HG03159 (cell line): ENCODE measurements around the gene LEO1.
A peak's percentile ranks its signal among the peaks of the same experiment; 100 is the strongest.

Source experiments
- ATAC-seq: cut with Tn5 transposase; IDR thresholded peaks from one replicate; pipeline ENCODE4 v1.9.1; 2021; ENCODE audit warnings: mild to moderate bottlenecking, moderate library complexity; ENCODE audit not compliant: unreplicated experiment

The LEO1 gene

DNA sequence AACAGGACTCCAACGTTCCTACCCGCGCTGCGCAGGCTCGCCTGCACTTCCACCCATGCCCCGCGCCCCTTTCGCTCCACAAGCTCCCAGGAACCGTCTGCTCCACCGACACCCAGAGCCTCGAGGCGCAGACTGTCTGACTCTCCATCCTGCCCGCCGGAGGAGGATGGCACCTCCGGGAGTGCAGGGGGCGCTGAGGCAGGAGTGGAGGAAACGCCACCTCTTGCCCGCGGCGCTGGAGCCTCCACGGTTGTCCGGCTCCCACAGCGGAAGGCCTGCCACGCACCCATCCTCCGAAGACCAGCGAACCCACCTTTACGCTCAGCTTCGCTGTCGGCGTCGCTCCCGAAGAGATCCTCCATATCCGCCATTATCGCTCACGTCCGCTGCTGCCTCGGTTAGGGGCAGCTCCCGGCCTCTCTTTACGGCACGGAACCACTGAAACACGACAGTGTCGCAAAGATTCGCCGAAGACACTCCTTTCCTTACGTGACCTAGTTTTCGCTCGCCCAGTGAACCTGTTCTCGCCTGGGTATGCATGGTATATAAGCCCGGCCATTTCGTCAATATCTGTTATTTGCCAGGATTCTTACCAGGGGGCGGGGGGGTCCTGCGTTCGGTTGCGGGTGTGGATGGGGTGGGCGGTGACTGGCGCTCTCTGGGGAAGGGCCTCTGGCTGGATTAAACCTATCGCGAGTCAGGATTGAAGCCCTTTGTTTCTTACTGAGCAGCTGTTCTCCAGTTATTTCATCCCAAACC lies at the start of gene LEO1:
Gene LEO1, minus strand, starts transcription at position 404 of the 759 bp plus-strand sequence. Its CDS starts 33 bp downstream, at position 371.
- ATAC-seq, result peak; percentile 89

DNA sequence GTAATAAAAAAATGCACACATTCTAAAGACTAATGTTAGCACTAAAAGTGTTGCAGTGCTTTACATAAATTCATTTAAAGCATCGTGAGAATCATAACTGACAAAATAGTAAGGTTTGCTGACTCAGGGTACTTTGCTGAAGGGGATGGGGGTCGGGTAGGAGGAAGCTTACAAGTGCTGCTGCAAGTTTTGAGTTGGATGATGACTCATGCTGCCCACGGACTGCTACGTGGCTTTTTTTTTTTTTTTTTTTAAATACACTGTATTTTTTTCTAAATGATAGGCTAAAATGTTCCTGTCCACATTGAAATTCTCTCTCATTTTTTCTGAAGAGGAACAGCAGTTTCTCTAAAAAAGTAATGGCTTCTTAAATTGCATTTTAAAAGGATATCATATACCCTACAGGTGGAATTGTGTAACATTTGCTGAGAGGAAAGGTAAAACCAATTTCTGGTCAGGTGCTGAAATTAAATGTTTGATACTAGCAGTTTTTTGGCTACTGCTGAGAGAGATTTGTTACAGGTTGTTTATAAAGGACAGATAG lies 49.6 kb upstream of the LEO1 start:
- peak; percentile 26 for ATAC-seq

GRCh38 chr15:52020221-52021085 lies 48.9 kb upstream of the LEO1 start:
- ATAC-seq, result no peak

GRCh38 chr15:52019394-52020220 lies 48.0 kb upstream of the LEO1 start:
- peak; percentile 47 for ATAC-seq

- ATAC-seq, result peak; percentile 69
Measured at GRCh38 chr15:52018693-52019393, 47.3 kb upstream of the LEO1 start, which contains the start of gene MAPK6. TSS of gene MAPK6 (plus strand) at chr15:52019219. CDS start at chr15:52046461, 27,242 bp downstream.

GRCh38 chr15:52018244-52018643 lies 46.7 kb upstream of the LEO1 start:
- ATAC-seq, result no peak

- no peak for ATAC-seq
Measured at GRCh38 chr15:52016316-52016715, 44.7 kb upstream of the LEO1 start.

DNA sequence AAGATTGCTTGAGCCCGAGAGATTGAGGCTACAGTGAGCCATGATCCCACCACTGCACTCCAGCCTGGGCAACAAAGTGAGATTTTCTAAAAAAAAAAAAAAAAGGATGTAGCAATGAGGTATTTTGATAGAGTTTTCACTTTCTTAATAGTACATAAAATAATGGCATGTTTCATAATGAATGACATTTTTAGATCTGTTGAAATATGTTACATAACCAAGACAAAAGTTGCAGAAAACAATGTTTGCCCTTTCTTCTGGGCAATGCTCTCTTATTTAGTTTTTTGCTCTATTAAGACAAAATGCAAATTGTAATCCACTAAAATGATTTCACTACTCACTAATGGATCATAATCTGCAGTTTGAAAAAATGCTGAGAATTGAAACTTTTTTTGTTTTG lies 43.0 kb upstream of the LEO1 start:
- ATAC-seq, result no peak

- ATAC-seq, result peak; percentile 46
Measured at GRCh38 chr15:52013151-52013791, 41.7 kb upstream of the LEO1 start.

DNA sequence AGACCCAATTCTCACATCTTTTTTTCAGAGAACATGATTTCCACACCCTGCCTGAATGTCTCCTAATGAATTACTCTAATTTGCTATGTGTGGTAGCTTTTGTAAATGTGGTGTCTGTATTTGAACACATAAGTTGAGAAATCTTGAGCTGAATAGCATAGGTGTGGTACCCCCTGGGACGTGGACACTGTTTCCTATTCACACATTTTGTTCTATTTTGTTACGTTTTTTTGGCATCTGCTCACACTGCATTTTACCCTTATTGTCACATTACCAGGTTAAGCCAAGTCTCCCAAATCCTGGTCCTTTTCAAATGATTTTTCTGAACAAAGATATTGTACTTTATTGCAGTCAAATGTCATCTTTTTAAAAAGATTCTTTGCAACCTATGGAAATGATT lies 40.6 kb upstream of the LEO1 start:
- no peak for ATAC-seq

DNA sequence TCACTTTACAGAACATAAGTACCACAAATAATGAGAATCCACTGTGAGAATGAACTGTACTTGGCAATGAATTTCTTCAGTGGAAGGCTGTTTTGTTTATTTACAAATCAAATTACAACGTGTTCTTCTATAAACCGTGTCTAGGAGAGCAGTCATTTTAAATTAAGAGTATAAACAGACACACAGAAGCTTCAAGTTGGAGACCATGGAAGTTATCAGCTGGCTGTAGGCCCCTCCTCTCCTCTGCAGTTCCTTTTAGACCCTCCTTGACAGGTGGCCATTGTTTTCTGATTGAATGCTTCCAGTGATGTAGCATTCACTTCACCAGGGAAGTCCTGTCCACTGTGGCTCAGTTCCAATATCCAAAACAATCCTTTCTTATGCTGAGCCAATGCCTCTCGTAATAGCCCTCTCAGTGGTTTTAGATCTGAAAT lies 40.1 kb upstream of the LEO1 start:
- no peak for ATAC-seq

DNA sequence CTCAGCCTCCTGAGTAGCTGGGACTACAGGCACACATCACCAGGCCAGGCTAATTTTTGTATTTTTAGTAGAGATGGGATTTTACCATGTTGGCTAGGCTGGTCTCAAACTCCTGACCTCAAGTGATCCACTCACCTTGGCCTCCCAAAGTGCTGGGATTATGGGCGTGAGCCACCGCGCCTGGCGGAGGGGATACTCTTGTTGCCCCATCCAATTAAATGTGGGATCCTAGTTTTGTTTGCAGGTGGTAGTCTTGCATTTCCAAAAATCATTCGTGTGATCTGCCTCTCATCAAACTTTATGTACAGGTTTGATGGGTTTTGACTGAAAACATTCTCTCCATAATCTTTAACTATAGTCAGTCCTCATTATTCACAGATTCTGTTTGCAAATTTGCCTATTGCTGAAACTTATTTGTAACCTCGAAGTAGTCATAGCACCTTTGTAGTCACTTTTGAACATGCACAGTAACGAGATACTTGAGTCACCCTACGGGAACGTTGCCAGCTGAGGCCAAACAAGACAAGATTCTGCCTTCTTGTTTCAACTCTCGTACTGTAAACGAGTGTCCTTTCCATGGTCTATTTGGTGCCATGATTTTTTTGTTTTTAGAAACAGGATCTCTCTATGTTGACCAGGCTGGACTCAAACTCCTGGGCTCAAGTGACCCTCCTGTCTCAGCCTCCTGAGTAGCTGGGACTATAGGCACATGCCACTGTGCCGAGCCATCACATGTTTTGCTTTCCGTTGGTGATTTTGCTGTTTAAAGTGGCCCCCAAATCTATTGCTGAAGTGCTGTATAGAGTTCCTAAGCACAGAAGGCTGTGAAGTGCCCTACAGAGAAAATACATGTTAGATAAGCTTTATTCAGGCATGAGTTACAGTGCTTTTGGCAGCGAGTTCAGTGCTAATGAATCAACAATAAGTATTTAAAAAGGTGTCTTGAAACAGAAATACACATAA lies 39.3 kb upstream of the LEO1 start:
- ATAC-seq, result no peak

GRCh38 chr15:52008698-52009434 lies 37.3 kb upstream of the LEO1 start:
- no peak for ATAC-seq

DNA sequence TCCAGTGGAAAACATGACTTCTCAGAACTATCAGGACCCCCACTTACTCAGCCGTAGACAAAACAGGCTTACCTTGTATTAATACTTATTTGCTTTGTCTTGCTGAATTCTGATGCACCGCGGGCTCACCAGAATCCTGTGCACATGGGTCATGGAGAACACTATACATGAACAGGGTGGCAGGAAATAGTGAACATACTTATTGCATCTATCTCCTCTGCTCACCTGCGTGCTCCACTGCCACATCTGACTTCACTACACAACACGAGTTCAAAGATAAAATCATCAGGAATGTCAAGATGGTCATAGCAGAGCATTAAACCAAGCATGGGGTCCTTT lies 36.8 kb upstream of the LEO1 start:
- ATAC-seq, result no peak

GRCh38 chr15:52006702-52007340 lies 35.2 kb upstream of the LEO1 start:
- ATAC-seq, result no peak

DNA sequence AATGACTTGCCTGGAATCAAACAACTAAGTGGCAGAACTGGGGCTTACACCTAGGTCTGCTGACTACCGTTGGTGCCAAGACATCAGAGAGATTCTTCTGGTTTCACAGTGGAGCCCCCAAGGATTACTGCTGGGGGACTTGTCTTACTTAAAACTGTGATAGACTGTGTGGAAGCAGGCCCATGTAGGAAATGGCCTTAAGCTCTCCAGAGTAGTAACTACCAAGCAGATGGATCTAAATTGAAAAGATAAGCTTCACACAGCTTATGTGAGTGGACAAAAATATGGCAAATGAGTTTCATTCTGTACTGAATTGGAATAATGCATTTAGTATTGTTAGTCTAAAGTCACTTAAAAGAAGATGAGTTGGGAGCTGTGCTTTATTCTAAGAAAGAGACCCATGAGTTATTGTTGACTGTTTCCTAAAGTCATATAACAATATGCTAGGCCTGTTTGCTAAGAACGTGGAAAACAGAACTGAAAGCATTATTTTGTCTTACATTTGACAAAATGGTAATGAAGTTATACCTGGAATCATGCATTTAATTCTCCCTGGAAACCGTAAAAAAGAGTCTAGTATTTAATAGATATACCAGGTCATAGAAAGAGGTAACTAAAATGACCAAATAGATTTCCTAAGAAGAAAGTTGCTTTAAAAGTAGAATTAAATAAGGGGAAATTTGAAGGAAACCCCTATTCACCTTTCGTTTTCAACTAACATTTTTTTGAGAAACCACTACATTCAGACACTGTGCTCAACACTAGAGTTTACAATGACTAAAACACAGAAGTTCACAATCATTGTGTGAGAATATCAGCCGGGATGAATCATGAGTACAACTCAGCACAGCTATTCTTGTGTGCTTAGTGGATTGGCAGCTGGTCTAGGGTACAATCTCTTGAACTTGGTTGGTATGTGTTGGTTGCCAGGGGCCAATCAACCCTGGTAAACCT lies 34.4 kb upstream of the LEO1 start:
- ATAC-seq, result peak; percentile 66
